Neutrophil (primary cell): ENCODE results near the gene CELF4.

Experiments
- H3K27ac ChIP-seq: fragments of 200-600 bp; sonication (generic); 2 replicates; pipeline ENCODE4 v1.5.1; 2016; ENCODE audit warnings: mild to moderate bottlenecking, moderate library complexity
- H3K27me3 ChIP-seq: fragments of 200-600 bp; sonication (generic); 2 replicates; pipeline ENCODE4 v1.6.0; 2016; ENCODE audit warnings: mild to moderate bottlenecking
- H3K36me3 ChIP-seq: fragments of 200-600 bp; sonication (generic); 2 replicates; pipeline ENCODE4 v1.5.1; 2017
- H3K4me1 ChIP-seq, 2 experiments: fragments of 200-600 bp in 1 of 2; sonication (generic) in 1 of 2; 1 replicate in 1 of 2; 2 replicates in 1 of 2; pipeline versions ENCODE4 v1.5.1 to v1.6.1; 2013 to 2016; ENCODE audit warnings: low read depth in 1 of 2, low read length in 1 of 2, mild to moderate bottlenecking in 1 of 2, moderate library complexity in 1 of 2; ENCODE audit not compliant: control insufficient read depth in 1 of 2, insufficient read depth in 1 of 2
- H3K4me3 ChIP-seq, 2 experiments: fragments of 200-600 bp in 1 of 2; sonication (generic) in 1 of 2; 1 replicate in 1 of 2; 2 replicates in 1 of 2; pipeline ENCODE4 v1.5.1; 2013 to 2016; ENCODE audit warnings: low read depth in 1 of 2, low read length in 1 of 2, mild to moderate bottlenecking in 1 of 2, moderate library complexity in 1 of 2
- H3K9me3 ChIP-seq: fragments of 200-600 bp; sonication (generic); 2 replicates; pipeline ENCODE4 v1.5.1; 2016
- CTCF ChIP-seq: fragments of 200-600 bp; sonication (generic); IDR thresholded peaks from 2 replicates; pipeline ENCODE4 v1.5.1; 2016; ENCODE audit warnings: antibody characterized with exemption

The CELF4 gene

GRCh38 chr18:37330173-37330572 lies 235.4 kb downstream of the CELF4 start:
- no peak overlapping the region for H3K27ac ChIP-seq
- H3K36me3 ChIP-seq, result no peaks in the 10 kb centered on the region
- no peak for TF ChIP-seq CTCF
- H3K4me1 ChIP-seq, result no peaks in the 10 kb centered on the region
- H3K27me3 ChIP-seq, result no peaks in the 10 kb centered on the region
- H3K9me3 ChIP-seq, result no peaks in the 10 kb centered on the region
- H3K4me3 ChIP-seq, result no peak overlapping the region

- no peak for TF ChIP-seq CTCF
- Histone ChIP-seq H3K27me3 (no peaks in the 10 kb centered on the region), H3K4me1 (no peaks in the 10 kb centered on the region), H3K27ac (no peak overlapping the region), H3K9me3 (no peaks in the 10 kb centered on the region), H3K36me3 (no peaks in the 10 kb centered on the region), H3K4me3 (no peak overlapping the region)
These were observed 236.5 kb downstream of the CELF4 start for GRCh38 chr18:37328946-37329719.

- no peak for TF ChIP-seq CTCF
- no peak overlapping the region for H3K27ac ChIP-seq
- H3K36me3 ChIP-seq, result no peaks in the 10 kb centered on the region
- H3K9me3 ChIP-seq, result no peaks in the 10 kb centered on the region
- no peak overlapping the region for H3K4me3 ChIP-seq
- no peaks in the 10 kb centered on the region for H3K27me3 ChIP-seq
- H3K4me1 ChIP-seq, result no peaks in the 10 kb centered on the region
These were observed 238.5 kb downstream of the CELF4 start for GRCh38 chr18:37327063-37327577.

- TF ChIP-seq CTCF, result no peak
- Histone ChIP-seq H3K27me3 (no peaks in the 10 kb centered on the region), H3K27ac (no peak overlapping the region), H3K4me1 (no peaks in the 10 kb centered on the region), H3K36me3 (no peaks in the 10 kb centered on the region), H3K4me3 (no peak overlapping the region), H3K9me3 (no peaks in the 10 kb centered on the region)
These were observed 243.0 kb downstream of the CELF4 start for GRCh38 chr18:37322492-37323035.

- H3K27ac ChIP-seq, result no peak overlapping the region
- no peaks in the 10 kb centered on the region for H3K27me3 ChIP-seq
- H3K9me3 ChIP-seq, result no peaks in the 10 kb centered on the region
- no peaks in the 10 kb centered on the region for H3K36me3 ChIP-seq
- no peak overlapping the region for H3K4me3 ChIP-seq
- no peaks in the 10 kb centered on the region for H3K4me1 ChIP-seq
- TF ChIP-seq CTCF, result no peak
These were observed 243.8 kb downstream of the CELF4 start for GRCh38 chr18:37321582-37322491.
